CD4-positive, alpha-beta T cell treated with Interleukin-17A for 4 hours (primary cell): ENCODE measurements around the gene FSHR.

Experiments used
- DNase-seq: peaks from one replicate; pipeline ENCODE4 v3.0.0-alpha.2; 2020; ENCODE audit warnings: mixed read lengths

FSHR gene

GRCh38 chr2:48952143-48952542 lies 202.2 kb downstream of the FSHR start:
- DNase-seq: no peak

- no peak for DNase-seq
These were observed 205.8 kb downstream of the FSHR start for GRCh38 chr2:48948400-48949125.

GRCh38 chr2:48946449-48947048 lies 207.8 kb downstream of the FSHR start:
- DNase-seq: peak; percentile 36

GRCh38 chr2:48944956-48945355 lies 209.4 kb downstream of the FSHR start:
- DNase-seq: no peak

- no peak for DNase-seq
These were observed 210.9 kb downstream of the FSHR start for GRCh38 chr2:48943436-48943835.

GRCh38 chr2:48941908-48942307 lies 212.4 kb downstream of the FSHR start:
- DNase-seq: no peak

- DNase-seq: no peak
These were observed 212.9 kb downstream of the FSHR start for GRCh38 chr2:48941456-48941855.

GRCh38 chr2:48940606-48941005 lies 213.7 kb downstream of the FSHR start:
- no peak for DNase-seq

GRCh38 chr2:48939232-48939631 lies 215.1 kb downstream of the FSHR start:
- DNase-seq: no peak

- DNase-seq: no peak
These were observed 216.1 kb downstream of the FSHR start for GRCh38 chr2:48938231-48938630.

- DNase-seq: no peak
These were observed 219.5 kb downstream of the FSHR start for GRCh38 chr2:48934807-48935206.

- no peak for DNase-seq
These were observed 220.4 kb downstream of the FSHR start for GRCh38 chr2:48933828-48934497.

- DNase-seq: no peak
These were observed 221.6 kb downstream of the FSHR start for GRCh38 chr2:48932667-48933066.

GRCh38 chr2:48929571-48930301 lies 224.6 kb downstream of the FSHR start:
- no peak for DNase-seq

- DNase-seq: no peak
These were observed 227.0 kb downstream of the FSHR start for GRCh38 chr2:48927355-48927754.

- DNase-seq: no peak
These were observed 238.4 kb downstream of the FSHR start for GRCh38 chr2:48915884-48916283.

- DNase-seq: no peak
These were observed 239.1 kb downstream of the FSHR start for GRCh38 chr2:48915227-48915626.

- no peak for DNase-seq
These were observed 239.7 kb downstream of the FSHR start for GRCh38 chr2:48914477-48915089.
